HCT116 (cell line): ENCODE measurements around the gene TRAPPC4. TPM values are rescaled to one million over a fixed set of nuclear protein-coding genes. Genes with fewer than 3 reads are reported as not detected.

Experiments used
- ATAC-seq: fragments of 200-7000 bp; cut with Tn5 transposase; 2 replicates; pipeline ENCODE4 v1.9.1; 2020; ENCODE audit warnings: mild to moderate bottlenecking, moderate library complexity
- Bru-seq: library from RNA; stranded (reverse); fragments of 400-500 nt; gene quantifications from one replicate; lab custom pipeline; 2021; lab: Mats Ljungman, UMichigan
- BruChase-seq, 2 experiments: library from RNA; stranded (reverse); fragments of 400-500 nt; gene quantifications; one replicate each; lab custom pipeline; 2021; lab: Mats Ljungman, UMichigan
- BruUV-seq: library from RNA; stranded (reverse); fragments of 400-500 nt; replicated peaks from 2 replicates; lab custom pipeline; 2021; lab: Mats Ljungman, UMichigan
- CTCF ChIA-PET: fragments of 300-600 bp; sonication (Branson Sonifier 250); formaldehyde crosslinking; loops from one replicate; lab custom pipeline; 2021; ENCODE audit warnings: antibody characterized with exemption; lab: Charles Lee
- POLR2A ChIA-PET: fragments of 300-600, 350-600 bp; sonication (Branson Sonifier 250); formaldehyde crosslinking; loops from one replicate; lab custom pipeline; 2021; ENCODE audit warnings: antibody characterized with exemption; lab: Charles Lee
- RAD21 ChIA-PET, 2 experiments: fragments of 300-600 bp; sonication (Branson Sonifier 250); formaldehyde crosslinking; loops; one replicate each; lab custom pipeline; 2023; ENCODE audit warnings: low total read pairs in 2 of 2; ENCODE audit not compliant: uncharacterized antibody in 2 of 2, unreplicated experiment in 2 of 2, low non-redundant PET in 1 of 2; lab: Charles Lee
- DNase-seq: peaks from one replicate; pipeline ENCODE4 v3.0.0-alpha.2; 2010; ENCODE audit warnings: low read depth, low spot score
- H2AFZ ChIP-seq: fragments of 200-600 bp; shearing (Covaris generic), sonication (generic); 2 replicates; pipeline ENCODE4 v1.6.1; 2017; ENCODE audit warnings: low read depth, mixed run types, mixed read lengths, antibody characterized with exemption, low read length; ENCODE audit not compliant: poor library complexity, severe bottlenecking
- H3K27ac ChIP-seq: 2 replicates; pipeline ENCODE4 v1.5.1; 2012; ENCODE audit warnings: low read depth, low read length
- H3K27me3 ChIP-seq: fragments of 200-600 bp; sonication (generic); 2 replicates; pipeline ENCODE4 v1.6.1; 2016; ENCODE audit warnings: mixed run types, low read length, mixed read lengths; ENCODE audit not compliant: insufficient read depth
- H3K36me3 ChIP-seq, 2 experiments: fragments of 200-500 bp in 1 of 2; fragments of 200-600 bp in 1 of 2; sonication (Bioruptor generic) in 1 of 2; sonication (generic) in 1 of 2; 2 replicates each; pipeline versions ENCODE4 v1.5.1 to v1.6.1; 2014 to 2016; ENCODE audit warnings: low read length in 2 of 2, inconsistent platforms in 1 of 2, mixed read lengths in 1 of 2, mixed run types in 1 of 2; ENCODE audit not compliant: insufficient read depth in 2 of 2, control insufficient read depth in 1 of 2
- H3K4me1 ChIP-seq, 2 experiments: fragments of 200-600 bp in 1 of 2; sonication (generic) in 1 of 2; 2 replicates each; pipeline versions ENCODE4 v1.5.1 to v1.6.1; 2012 to 2017; ENCODE audit warnings: low read length in 2 of 2, inconsistent platforms in 1 of 2, mild to moderate bottlenecking in 1 of 2, mixed read lengths in 1 of 2, mixed run types in 1 of 2, moderate library complexity in 1 of 2; ENCODE audit not compliant: insufficient read depth in 2 of 2, control insufficient read depth in 1 of 2
- H3K4me2 ChIP-seq: fragments of 200-600 bp; sonication (generic); 2 replicates; pipeline ENCODE4 v1.6.1; 2017; ENCODE audit warnings: mixed run types, low read length, mixed read lengths
- H3K4me3 ChIP-seq, 2 experiments: fragments of 200-600 bp in 1 of 2; sonication (generic) in 1 of 2; replicated peaks in 1 of 2; 2 replicates each; pipeline ENCODE4 v1.5.1; 2011 to 2016; ENCODE audit warnings: low read length in 2 of 2, control low read depth in 1 of 2, low read depth in 1 of 2, mild to moderate bottlenecking in 1 of 2, mixed read lengths in 1 of 2, mixed run types in 1 of 2
- H3K79me2 ChIP-seq: fragments of 200-600 bp; sonication (generic); 2 replicates; pipeline ENCODE4 v1.6.1; 2017; ENCODE audit warnings: mild to moderate bottlenecking, mixed run types, low read length, moderate library complexity, mixed read lengths; ENCODE audit not compliant: insufficient read depth
- H3K9ac ChIP-seq: fragments of 200-600 bp; sonication (generic); 2 replicates; pipeline ENCODE4 v1.6.1; 2016; ENCODE audit warnings: low read length, mixed read lengths
- H3K9me2 ChIP-seq: fragments of 200-600 bp; sonication (generic), shearing (Covaris generic); 2 replicates; pipeline ENCODE4 v1.6.1; 2017; ENCODE audit warnings: mixed run types, mild to moderate bottlenecking, moderate library complexity; ENCODE audit not compliant: insufficient read depth
- H3K9me3 ChIP-seq, 2 experiments: fragments of 200-500 bp in 1 of 2; fragments of 200-600 bp in 1 of 2; sonication (Bioruptor generic) in 1 of 2; sonication (generic) in 1 of 2; 2 replicates each; pipeline ENCODE4 v1.6.1; 2014 to 2017; ENCODE audit warnings: low read length in 2 of 2, mixed read lengths in 2 of 2, inconsistent platforms in 1 of 2, low read depth in 1 of 2, mild to moderate bottlenecking in 1 of 2, mixed run types in 1 of 2, moderate library complexity in 1 of 2; ENCODE audit not compliant: control insufficient read depth in 1 of 2, insufficient read depth in 1 of 2
- H4K20me1 ChIP-seq: fragments of 200-600 bp; sonication (generic), shearing (Covaris generic); 2 replicates; pipeline ENCODE4 v1.6.1; 2017; ENCODE audit warnings: mixed run types, mild to moderate bottlenecking, moderate library complexity; ENCODE audit not compliant: insufficient read depth
- CBX3 ChIP-seq: IDR thresholded peaks from 2 replicates; pipeline ENCODE4 v1.6.1; 2012; ENCODE audit warnings: low read depth
- CEBPB ChIP-seq: IDR thresholded peaks from 2 replicates; pipeline ENCODE4 v1.6.1; 2012; ENCODE audit warnings: low read depth
- EGR1 ChIP-seq: IDR thresholded peaks from 2 replicates; pipeline ENCODE4 v1.6.1; 2012; ENCODE audit warnings: low read depth
- ELF1 ChIP-seq: IDR thresholded peaks from 2 replicates; pipeline ENCODE4 v1.6.1; 2012; ENCODE audit warnings: low read depth, borderline replicate concordance
- EZH2 ChIP-seq: fragments of 200-600 bp; sonication (generic); IDR thresholded peaks from 2 replicates; pipeline ENCODE4 v1.6.1; 2017; ENCODE audit warnings: antibody characterized with exemption, mixed run types
- EZH2phosphoT487 ChIP-seq: fragments of 200-600 bp; IDR thresholded peaks from 2 replicates; pipeline ENCODE4 v1.6.1; 2018; ENCODE audit warnings: antibody characterized with exemption, borderline replicate concordance
- FOSL1 ChIP-seq: IDR thresholded peaks from 2 replicates; pipeline ENCODE4 v1.6.1; 2012; ENCODE audit warnings: low read depth
- POLR2A ChIP-seq: IDR thresholded peaks from 2 replicates; pipeline ENCODE4 v1.7.0; 2011; ENCODE audit warnings: borderline replicate concordance; ENCODE audit not compliant: insufficient read depth, insufficient read length; ENCODE audit errors: extremely low read depth
- RAD21 ChIP-seq: IDR thresholded peaks from 2 replicates; pipeline ENCODE4 v1.6.1; 2012; ENCODE audit warnings: low read depth, mild to moderate bottlenecking
- SP1 ChIP-seq: IDR thresholded peaks from 2 replicates; pipeline ENCODE4 v1.6.1; 2012; ENCODE audit warnings: low read depth
- SRF ChIP-seq: IDR thresholded peaks from 2 replicates; pipeline ENCODE4 v1.6.1; 2012; ENCODE audit warnings: low read depth
- YY1 ChIP-seq: IDR thresholded peaks from 2 replicates; pipeline ENCODE4 v1.6.1; 2011; ENCODE audit warnings: low read length, low read depth, moderate library complexity, mild to moderate bottlenecking; ENCODE audit not compliant: insufficient replicate concordance; ENCODE audit errors: extremely low read depth
- intact Hi-C: fragments of 100-400 bp; cut with micrococcal nuclease; formaldehyde crosslinking; loops from 2 replicates; pipeline ENCODE4 v1.10.0; 2022
- long read RNA-seq: library from polyadenylated mRNA; unstranded; transcript quantifications from one replicate; pipeline ENCODE4 v2.0.0, GENCODE V29; 2021; ENCODE audit not compliant: unreplicated experiment
- polyA plus RNA-seq: library from polyadenylated mRNA; unstranded; fragments of >200 nt; gene quantifications from 2 replicates; pipeline ENCODE4 v1.2.1, GENCODE V29; 2012; ENCODE audit warnings: missing spikeins
- total RNA-seq: library from RNA; stranded (reverse); gene quantifications from one replicate; pipeline ENCODE4 v1.2.1, GENCODE V29; 2021; ENCODE audit not compliant: unreplicated experiment
- TF ChIP-seq, protein P1 (sequence below): IDR thresholded peaks from 2 replicates; pipeline ENCODE4 v1.6.1; 2012
- TF ChIP-seq, protein P2 (sequence below): IDR thresholded peaks from 2 replicates; pipeline ENCODE4 v1.6.1; 2011; ENCODE audit warnings: mild to moderate bottlenecking, low read length, moderate library complexity; ENCODE audit not compliant: insufficient replicate concordance; ENCODE audit errors: extremely low read depth
- TF ChIP-seq, protein P3 (sequence below): IDR thresholded peaks from 2 replicates; pipeline ENCODE4 v1.6.1; 2012
- TF ChIP-seq, protein P4 (sequence below), 3 experiments: fragments of 200-600 bp in 1 of 3; sonication (generic) in 1 of 3; IDR thresholded peaks in 2 of 3; conservative IDR thresholded peaks in 1 of 3; 2 replicates each; pipeline ENCODE4 v1.5.1; 2012 to 2017; ENCODE audit warnings: low read depth in 2 of 3, low read length in 2 of 3, antibody characterized with exemption in 1 of 3, borderline replicate concordance in 1 of 3, control low read depth in 1 of 3, mild to moderate bottlenecking in 1 of 3, mixed read lengths in 1 of 3, mixed run types in 1 of 3, moderate library complexity in 1 of 3; ENCODE audit not compliant: insufficient read depth in 1 of 3

TRAPPC4 gene, protein sequence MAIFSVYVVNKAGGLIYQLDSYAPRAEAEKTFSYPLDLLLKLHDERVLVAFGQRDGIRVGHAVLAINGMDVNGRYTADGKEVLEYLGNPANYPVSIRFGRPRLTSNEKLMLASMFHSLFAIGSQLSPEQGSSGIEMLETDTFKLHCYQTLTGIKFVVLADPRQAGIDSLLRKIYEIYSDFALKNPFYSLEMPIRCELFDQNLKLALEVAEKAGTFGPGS
- 61.6 TPM for total RNA-seq
- 58.0 and 59.2 TPM in 2 replicates for polyA plus RNA-seq
- percentile 71 among the genes with signal in this experiment for Bru-seq, nascent RNA
- percentile 82 among the genes with signal in this experiment for BruChase-seq, experiment 1, labeled RNA remaining after a 6-hour chase
- BruChase-seq, experiment 2, labeled RNA remaining after a 2-hour chase, result percentile 79 among the genes with signal in this experiment
- long read RNA-seq, transcript TRAPPC4-214 (5 exons, 1,759 nt), result major isoform, 45 of 50 reads
- long read RNA-seq, partial matches to known transcripts, result 0 of 50 reads
- long read RNA-seq, other reads (novel, unspliced or antisense), result 1 of 50 reads

DNA sequence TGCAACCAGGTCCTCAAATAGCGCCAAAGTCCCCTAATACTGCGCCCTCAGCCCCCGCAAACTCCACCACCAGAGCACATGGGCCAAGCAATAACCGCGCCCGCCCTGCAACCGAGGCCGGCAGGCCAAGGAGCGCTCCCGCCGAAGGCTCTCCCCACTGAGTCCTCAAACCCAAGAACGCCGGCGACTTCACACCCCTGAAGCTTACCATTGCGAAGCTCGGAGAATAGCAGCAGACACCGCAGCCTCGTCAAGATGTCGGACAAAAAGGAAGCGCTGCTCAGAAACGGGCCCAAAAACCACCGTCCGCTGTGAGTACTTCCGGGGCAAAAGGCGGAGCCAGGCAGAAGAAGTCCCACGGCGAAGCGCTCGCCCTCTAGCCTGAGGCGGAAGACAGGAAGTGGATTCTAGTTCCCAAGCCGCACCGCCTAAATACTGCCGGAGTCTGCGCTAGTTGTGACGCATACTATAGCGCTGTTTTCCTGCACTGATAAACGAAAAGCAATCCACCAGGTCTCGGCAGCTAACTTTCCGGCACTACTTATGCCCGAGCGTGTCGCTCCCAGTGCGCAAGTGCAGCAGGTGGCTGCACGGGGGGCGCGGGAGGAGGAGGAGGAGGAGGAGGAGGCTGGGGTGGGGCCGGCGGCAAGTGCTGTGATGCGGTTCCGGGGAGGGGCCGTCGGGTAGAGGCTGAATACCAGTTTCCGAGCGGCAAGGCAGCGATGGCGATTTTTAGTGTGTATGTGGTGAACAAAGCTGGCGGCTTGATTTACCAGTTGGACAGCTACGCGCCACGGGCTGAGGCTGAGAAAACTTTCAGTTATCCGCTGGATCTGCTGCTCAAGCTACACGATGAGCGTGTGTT, at the start of gene TRAPPC4, which contains the start of gene RPS25:
TSS of gene TRAPPC4 (plus strand) at position 693 of the 865 bp plus-strand sequence. CDS start at position 723, 30 bp downstream.
TSS of gene RPS25 (minus strand) at position 270 of the 865 bp plus-strand sequence. CDS start at position 211, 59 bp downstream.
- Histone ChIP-seq H3K36me3 (peaks cover 30 to 58% of the 10 kb centered on the region in 2 experiments), H3K4me2 (peak within 1 kb of the TSS; percentile 70), H3K9me2 (no peaks in the 10 kb centered on the region), H4K20me1 (no peaks in the 10 kb centered on the region), H3K4me1 (peaks cover 18 to 32% of the 10 kb centered on the region in 2 experiments), H3K4me3 (peak within 1 kb of the TSS; percentile 72 to 91), H3K9ac (peak within 1 kb of the TSS; percentile 99), H3K27me3 (no peaks in the 10 kb centered on the region), H3K9me3 (no peaks in the 10 kb centered on the region), H2AFZ (no peak within 1 kb of the TSS), H3K79me2 (peaks cover 65% of the 10 kb centered on the region), H3K27ac (peak within 1 kb of the TSS; percentile 96)
- POLR2A ChIA-PET, result interaction anchor here (0.6 to 1.8 kb wide), 3 partner anchors 15 to 106 kb away, joined by 3 to 5 read pairs (median 4); no protein-coding TSS in a partner anchor
- CTCF ChIA-PET, result no interaction called here
- RAD21 ChIA-PET, result no interaction called here
- ATAC-seq (peak; percentile 81), DNase-seq (peak; percentile 94)
- intact Hi-C loops, result loop anchor here (2.0 to 5.0 kb wide), 2 partner anchors 84 to 106 kb away; no protein-coding TSS in a partner anchor
- no TSS peak for BruUV-seq
- TF ChIP-seq EGR1 (peak; percentile 72), YY1 (peak; percentile 92), FOSL1 (no peak), CBX3 (no peak), SRF (no peak; the same call in 1 of the 2 replicates), RAD21 (no peak), POLR2A (peak; percentile 79), CEBPB (no peak), EZH2phosphoT487 (no peak), SP1 (peak; percentile 80), ELF1 (no peak; the same call in 1 of the 2 replicates), EZH2 (no peak)
- TF ChIP-seq, protein P1, sequence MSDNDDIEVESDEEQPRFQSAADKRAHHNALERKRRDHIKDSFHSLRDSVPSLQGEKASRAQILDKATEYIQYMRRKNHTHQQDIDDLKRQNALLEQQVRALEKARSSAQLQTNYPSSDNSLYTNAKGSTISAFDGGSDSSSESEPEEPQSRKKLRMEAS, result peak; percentile 94
- TF ChIP-seq, protein P2, sequence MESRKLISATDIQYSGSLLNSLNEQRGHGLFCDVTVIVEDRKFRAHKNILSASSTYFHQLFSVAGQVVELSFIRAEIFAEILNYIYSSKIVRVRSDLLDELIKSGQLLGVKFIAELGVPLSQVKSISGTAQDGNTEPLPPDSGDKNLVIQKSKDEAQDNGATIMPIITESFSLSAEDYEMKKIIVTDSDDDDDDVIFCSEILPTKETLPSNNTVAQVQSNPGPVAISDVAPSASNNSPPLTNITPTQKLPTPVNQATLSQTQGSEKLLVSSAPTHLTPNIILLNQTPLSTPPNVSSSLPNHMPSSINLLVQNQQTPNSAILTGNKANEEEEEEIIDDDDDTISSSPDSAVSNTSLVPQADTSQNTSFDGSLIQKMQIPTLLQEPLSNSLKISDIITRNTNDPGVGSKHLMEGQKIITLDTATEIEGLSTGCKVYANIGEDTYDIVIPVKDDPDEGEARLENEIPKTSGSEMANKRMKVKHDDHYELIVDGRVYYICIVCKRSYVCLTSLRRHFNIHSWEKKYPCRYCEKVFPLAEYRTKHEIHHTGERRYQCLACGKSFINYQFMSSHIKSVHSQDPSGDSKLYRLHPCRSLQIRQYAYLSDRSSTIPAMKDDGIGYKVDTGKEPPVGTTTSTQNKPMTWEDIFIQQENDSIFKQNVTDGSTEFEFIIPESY, result no peak
- TF ChIP-seq, protein P3, sequence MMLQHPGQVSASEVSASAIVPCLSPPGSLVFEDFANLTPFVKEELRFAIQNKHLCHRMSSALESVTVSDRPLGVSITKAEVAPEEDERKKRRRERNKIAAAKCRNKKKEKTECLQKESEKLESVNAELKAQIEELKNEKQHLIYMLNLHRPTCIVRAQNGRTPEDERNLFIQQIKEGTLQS, result no peak
- TF ChIP-seq, protein P4, sequence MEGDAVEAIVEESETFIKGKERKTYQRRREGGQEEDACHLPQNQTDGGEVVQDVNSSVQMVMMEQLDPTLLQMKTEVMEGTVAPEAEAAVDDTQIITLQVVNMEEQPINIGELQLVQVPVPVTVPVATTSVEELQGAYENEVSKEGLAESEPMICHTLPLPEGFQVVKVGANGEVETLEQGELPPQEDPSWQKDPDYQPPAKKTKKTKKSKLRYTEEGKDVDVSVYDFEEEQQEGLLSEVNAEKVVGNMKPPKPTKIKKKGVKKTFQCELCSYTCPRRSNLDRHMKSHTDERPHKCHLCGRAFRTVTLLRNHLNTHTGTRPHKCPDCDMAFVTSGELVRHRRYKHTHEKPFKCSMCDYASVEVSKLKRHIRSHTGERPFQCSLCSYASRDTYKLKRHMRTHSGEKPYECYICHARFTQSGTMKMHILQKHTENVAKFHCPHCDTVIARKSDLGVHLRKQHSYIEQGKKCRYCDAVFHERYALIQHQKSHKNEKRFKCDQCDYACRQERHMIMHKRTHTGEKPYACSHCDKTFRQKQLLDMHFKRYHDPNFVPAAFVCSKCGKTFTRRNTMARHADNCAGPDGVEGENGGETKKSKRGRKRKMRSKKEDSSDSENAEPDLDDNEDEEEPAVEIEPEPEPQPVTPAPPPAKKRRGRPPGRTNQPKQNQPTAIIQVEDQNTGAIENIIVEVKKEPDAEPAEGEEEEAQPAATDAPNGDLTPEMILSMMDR (IDR thresholded peaks at IDR 0.05 in 2 of 3, conservative IDR thresholded peaks at IDR 0.05 in 1 of 3; ENCODE audit: borderline replicate concordance in 1 of 3, insufficient read depth in 1 of 3, low read depth in 2 of 3, low read length in 2 of 3), result no peak
